SH-SY5Y (cell line): ENCODE results near the gene RARRES1.

Source experiments
- GATA2 ChIP-seq: IDR thresholded peaks from 2 replicates; pipeline ENCODE4 v1.6.1; 2011; ENCODE audit warnings: mild to moderate bottlenecking, low read depth, low read length
- GATA3 ChIP-seq: IDR thresholded peaks from 2 replicates; pipeline ENCODE4 v1.6.1; 2011; ENCODE audit warnings: low read depth, mild to moderate bottlenecking, low read length, moderate library complexity

GRCh38 chr3:158762701-158763100 is 30.4 kb upstream of the RARRES1 start:
- TF ChIP-seq GATA2 (no peak), GATA3 (no peak)
